Thoracic aorta (tissue), 2 donors: ENCODE results near the gene BBS4. TPM values are rescaled to one million over a fixed set of nuclear protein-coding genes. Genes with fewer than 3 reads are reported as not detected.
"Not testable (repeated sequence)": the region's sequence is repeated elsewhere in the genome, so short reads cannot be mapped to it uniquely, and the experiment has no call there.

Experiments
- ATAC-seq: fragments of 150-250 bp; one replicate; pipeline ENCODE4 v1.8.0; 2017; ENCODE audit warnings: low read depth; ENCODE audit not compliant: insufficient number of reproducible peaks, low FRiP score
- DNase-seq: peaks from one replicate; pipeline ENCODE4 v3.0.0-alpha.2; 2020; ENCODE audit warnings: low spot score
- H3K27ac ChIP-seq, 2 donors: fragments of 200-600 bp; sonication (generic); 1 replicate in 1 of 2; 2 replicates in 1 of 2; pipeline ENCODE4 v1.5.1; 2016; ENCODE audit warnings: mild to moderate bottlenecking in 2 of 2, moderate library complexity in 2 of 2
- H3K27me3 ChIP-seq: fragments of 200-600 bp; sonication (generic); replicated peaks from 2 replicates; pipeline ENCODE4 v1.6.0; 2016; ENCODE audit warnings: mild to moderate bottlenecking; ENCODE audit not compliant: insufficient read depth
- H3K36me3 ChIP-seq: fragments of 200-600 bp; sonication (generic); one replicate; pipeline ENCODE4 v1.5.1; 2016
- H3K4me1 ChIP-seq, 2 donors: fragments of 200-600 bp; sonication (generic); 1 replicate in 1 of 2; 2 replicates in 1 of 2; pipeline versions ENCODE4 v1.5.1 to v1.6.0; 2016; ENCODE audit warnings: low read depth in 2 of 2, mild to moderate bottlenecking in 1 of 2; ENCODE audit not compliant: control insufficient read depth in 1 of 2
- H3K4me3 ChIP-seq: fragments of 200-600 bp; sonication (generic); 2 replicates; pipeline ENCODE4 v1.5.1; 2016; ENCODE audit warnings: mild to moderate bottlenecking
- H3K9me3 ChIP-seq: fragments of 200-600 bp; sonication (generic); 2 replicates; pipeline ENCODE4 v1.5.1; 2016
- total RNA-seq, 2 donors: library from RNA; depleted of rRNA; stranded (reverse); fragments of >200 nt; gene quantifications; one replicate each; pipeline versions ENCODE4 v1.1.0 to v1.2.3, GENCODE V29; 2016
- TF ChIP-seq, protein P1 (sequence below): fragments of 200-600 bp; sonication (generic); IDR thresholded peaks from one replicate; pipeline ENCODE4 v1.5.1; 2019; ENCODE audit warnings: antibody characterized with exemption

Gene BBS4
- total RNA-seq, 2 donors from 2014 or later, result 22.1 to 22.6 TPM

DNA sequence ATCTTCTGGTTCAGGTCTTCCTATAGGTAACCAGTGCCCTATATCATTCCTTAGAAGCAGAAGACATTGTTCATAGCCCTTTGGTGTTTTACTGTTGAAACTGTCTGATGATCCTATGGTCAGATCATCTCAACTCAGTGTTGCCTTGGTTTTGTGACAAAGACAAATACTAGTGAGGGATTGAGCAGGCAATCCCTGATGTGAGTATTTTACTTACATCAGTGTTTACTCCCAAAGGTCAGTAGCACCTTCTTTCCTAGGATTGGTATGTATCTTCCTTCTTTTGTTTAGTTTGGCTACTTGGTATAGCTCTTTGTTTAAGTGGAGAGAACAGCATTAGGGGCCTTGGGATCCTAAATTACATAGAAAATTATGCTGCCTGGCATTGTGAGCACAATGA is 41.1 kb downstream of the BBS4 start:
- H3K4me1 ChIP-seq, result no peaks in the 10 kb centered on the region
- H3K36me3 ChIP-seq, result no peaks in the 10 kb centered on the region
- no peaks in the 10 kb centered on the region for H3K9me3 ChIP-seq
- H3K4me3 ChIP-seq, result no peak overlapping the region
- TF ChIP-seq, protein P1, sequence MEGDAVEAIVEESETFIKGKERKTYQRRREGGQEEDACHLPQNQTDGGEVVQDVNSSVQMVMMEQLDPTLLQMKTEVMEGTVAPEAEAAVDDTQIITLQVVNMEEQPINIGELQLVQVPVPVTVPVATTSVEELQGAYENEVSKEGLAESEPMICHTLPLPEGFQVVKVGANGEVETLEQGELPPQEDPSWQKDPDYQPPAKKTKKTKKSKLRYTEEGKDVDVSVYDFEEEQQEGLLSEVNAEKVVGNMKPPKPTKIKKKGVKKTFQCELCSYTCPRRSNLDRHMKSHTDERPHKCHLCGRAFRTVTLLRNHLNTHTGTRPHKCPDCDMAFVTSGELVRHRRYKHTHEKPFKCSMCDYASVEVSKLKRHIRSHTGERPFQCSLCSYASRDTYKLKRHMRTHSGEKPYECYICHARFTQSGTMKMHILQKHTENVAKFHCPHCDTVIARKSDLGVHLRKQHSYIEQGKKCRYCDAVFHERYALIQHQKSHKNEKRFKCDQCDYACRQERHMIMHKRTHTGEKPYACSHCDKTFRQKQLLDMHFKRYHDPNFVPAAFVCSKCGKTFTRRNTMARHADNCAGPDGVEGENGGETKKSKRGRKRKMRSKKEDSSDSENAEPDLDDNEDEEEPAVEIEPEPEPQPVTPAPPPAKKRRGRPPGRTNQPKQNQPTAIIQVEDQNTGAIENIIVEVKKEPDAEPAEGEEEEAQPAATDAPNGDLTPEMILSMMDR, result no peak
- H3K27me3 ChIP-seq, result no peaks in the 10 kb centered on the region
- DNase-seq (no peak), ATAC-seq (no peak)
- H3K27ac ChIP-seq, result no peak overlapping the region

DNA sequence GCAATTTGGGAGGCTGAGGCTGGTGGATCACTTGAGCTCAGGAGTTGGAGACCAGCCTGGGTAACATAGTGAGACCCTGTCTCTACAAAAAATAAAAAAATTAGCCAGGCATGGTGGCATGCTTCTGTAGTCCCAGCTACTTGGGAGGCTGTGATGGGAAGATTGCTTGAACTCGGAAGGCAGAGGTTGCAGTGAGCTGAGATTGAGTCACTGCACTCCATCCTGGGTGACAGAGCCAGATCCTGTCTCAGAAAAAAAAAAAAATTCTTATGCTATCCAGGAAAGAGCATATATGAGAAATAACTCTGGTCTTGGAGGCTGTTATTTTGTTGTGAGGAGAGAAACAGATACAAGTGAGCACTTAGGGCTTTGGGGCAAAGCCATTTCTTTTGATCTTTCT is 42.2 kb downstream of the BBS4 start:
- not testable (repeated sequence) for H3K4me3 ChIP-seq, H3K27ac ChIP-seq, H3K36me3 ChIP-seq, H3K9me3 ChIP-seq, H3K27me3 ChIP-seq, DNase-seq, ATAC-seq, H3K4me1 ChIP-seq

DNA sequence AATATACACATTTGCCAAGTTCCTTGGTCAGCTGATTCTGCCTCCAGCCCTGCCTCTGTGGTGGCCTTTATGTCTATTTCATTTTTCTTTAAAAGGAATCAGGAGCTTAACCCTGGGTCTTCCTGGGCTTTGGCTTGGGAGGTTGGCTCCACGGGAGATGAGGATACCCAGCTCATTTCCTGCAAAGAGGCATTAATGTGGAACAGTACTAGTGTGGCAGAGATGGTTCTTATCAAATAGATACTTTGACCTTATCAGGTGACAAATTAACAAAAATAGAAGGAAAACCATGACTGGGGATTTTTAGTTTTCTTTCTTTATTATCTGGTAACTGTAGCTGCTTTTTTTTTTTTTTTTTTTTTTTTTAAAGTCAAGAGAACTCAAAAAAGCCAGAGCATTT is 42.8 kb downstream of the BBS4 start:
- ATAC-seq, result no peak
- no peaks in the 10 kb centered on the region for H3K27me3 ChIP-seq
- H3K27ac ChIP-seq, result no peak overlapping the region
- H3K9me3 ChIP-seq, result no peaks in the 10 kb centered on the region
- no peak overlapping the region for H3K4me3 ChIP-seq
- no peak for DNase-seq
- H3K4me1 ChIP-seq, result no peaks in the 10 kb centered on the region
- peaks cover 5% of the 10 kb centered on the region for H3K36me3 ChIP-seq
- TF ChIP-seq, protein P1, result no peak

DNA sequence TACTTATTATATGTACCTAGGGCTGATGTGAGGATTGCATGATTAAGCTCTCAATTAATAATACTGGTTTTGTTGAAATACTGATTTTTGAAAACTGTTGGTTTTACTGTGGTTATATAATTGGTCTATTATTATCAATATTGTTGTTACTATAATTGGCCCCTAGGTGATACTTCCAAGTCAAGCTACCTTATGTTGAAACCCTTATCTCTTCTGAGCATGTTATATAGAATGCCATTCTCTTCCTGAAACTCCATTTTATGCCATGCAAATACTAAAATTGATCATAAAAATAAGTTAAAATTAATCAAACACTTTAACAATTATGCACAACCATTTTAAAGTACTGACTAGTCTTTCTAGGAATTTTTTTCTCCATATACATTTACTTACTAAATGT is 46.1 kb downstream of the BBS4 start:
- Histone ChIP-seq H3K9me3 (no peaks in the 10 kb centered on the region), H3K4me3 (no peak overlapping the region), H3K27me3 (no peaks in the 10 kb centered on the region), H3K27ac (no peak overlapping the region), H3K4me1 (no peaks in the 10 kb centered on the region), H3K36me3 (peaks cover 17% of the 10 kb centered on the region)
- DNase-seq (no peak), ATAC-seq (no peak)
- TF ChIP-seq, protein P1, result no peak

DNA sequence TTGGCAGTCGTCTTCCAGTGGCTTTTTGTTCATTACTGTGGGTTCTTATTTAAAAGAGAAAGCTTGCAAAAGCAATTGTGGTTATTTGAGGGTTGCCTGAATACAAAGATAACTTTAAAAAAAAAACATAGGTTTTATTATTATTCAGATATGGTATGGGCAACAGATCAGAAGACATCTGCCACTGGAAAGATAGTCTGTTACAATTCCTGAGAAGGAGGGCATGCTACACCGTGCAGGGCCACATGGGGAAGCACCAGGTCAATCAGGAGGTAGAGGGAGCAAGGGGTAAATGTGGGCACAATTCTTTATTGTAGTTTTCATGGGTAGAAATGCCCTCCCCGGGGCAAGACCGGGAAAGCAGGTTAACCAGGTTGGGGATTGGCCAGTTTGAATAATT is 46.5 kb downstream of the BBS4 start:
- Histone ChIP-seq H3K27me3 (no peaks in the 10 kb centered on the region), H3K9me3 (no peaks in the 10 kb centered on the region), H3K27ac (no peak overlapping the region), H3K36me3 (peaks cover 21% of the 10 kb centered on the region), H3K4me3 (no peak overlapping the region), H3K4me1 (no peaks in the 10 kb centered on the region)
- DNase-seq (no peak), ATAC-seq (no peak)
- TF ChIP-seq, protein P1, result no peak

DNA sequence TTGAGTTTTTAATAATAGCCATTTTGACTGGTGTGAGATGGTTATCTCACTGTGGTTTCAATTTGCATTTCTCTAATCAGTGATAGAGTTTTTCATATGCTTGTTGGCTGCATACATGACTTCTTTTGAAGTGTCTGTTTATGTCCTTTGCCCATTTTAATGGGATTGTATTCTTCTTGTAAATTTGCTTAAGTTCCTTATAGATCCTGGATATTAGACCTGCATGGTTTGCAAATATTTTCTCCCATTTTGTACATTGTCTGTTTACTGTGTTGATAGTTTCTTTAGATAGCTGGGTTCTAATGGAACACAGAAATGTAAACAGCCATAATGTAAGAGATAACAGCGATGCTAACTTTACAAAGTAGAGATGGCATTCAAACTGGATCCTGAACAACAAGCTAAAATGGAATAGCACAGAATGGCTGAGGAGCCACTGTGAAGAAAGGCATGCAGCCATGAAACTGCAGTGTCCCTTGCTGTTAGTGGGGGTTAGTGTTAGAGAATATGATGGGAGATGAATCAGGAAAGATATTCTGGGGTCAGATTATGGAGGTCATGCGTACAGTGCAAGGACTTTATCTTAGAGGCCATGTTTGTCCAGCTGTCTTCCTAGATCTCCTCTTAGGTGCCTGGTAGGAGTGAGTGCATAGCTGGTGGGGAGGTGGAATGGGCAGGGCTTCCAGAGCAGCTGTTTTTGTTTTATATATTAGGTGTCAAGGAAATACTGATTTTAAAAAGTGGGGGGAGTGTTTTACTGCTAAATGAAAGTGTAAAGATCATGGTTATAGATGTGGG is 48.1 kb downstream of the BBS4 start:
- peaks cover 32% of the 10 kb centered on the region for H3K36me3 ChIP-seq
- no peaks in the 10 kb centered on the region for H3K27me3 ChIP-seq
- H3K9me3 ChIP-seq, result no peaks in the 10 kb centered on the region
- no peak overlapping the region for H3K4me3 ChIP-seq
- TF ChIP-seq, protein P1, result no peak
- ATAC-seq (no peak), DNase-seq (no peak)
- no peaks in the 10 kb centered on the region for H3K4me1 ChIP-seq
- H3K27ac ChIP-seq, result no peak overlapping the region
